Stimulated activated CD4-positive, alpha-beta T cell treated with anti-CD3 and anti-CD28 coated beads, Interleukin-2, amount 100 ng/mL, for 4 hours (primary cell): ENCODE measurements around the gene FSTL5.

Experiments used
- DNase-seq: peaks from one replicate; pipeline ENCODE4 v3.0.0-alpha.2; 2020; ENCODE audit warnings: low read depth

The FSTL5 gene

DNA sequence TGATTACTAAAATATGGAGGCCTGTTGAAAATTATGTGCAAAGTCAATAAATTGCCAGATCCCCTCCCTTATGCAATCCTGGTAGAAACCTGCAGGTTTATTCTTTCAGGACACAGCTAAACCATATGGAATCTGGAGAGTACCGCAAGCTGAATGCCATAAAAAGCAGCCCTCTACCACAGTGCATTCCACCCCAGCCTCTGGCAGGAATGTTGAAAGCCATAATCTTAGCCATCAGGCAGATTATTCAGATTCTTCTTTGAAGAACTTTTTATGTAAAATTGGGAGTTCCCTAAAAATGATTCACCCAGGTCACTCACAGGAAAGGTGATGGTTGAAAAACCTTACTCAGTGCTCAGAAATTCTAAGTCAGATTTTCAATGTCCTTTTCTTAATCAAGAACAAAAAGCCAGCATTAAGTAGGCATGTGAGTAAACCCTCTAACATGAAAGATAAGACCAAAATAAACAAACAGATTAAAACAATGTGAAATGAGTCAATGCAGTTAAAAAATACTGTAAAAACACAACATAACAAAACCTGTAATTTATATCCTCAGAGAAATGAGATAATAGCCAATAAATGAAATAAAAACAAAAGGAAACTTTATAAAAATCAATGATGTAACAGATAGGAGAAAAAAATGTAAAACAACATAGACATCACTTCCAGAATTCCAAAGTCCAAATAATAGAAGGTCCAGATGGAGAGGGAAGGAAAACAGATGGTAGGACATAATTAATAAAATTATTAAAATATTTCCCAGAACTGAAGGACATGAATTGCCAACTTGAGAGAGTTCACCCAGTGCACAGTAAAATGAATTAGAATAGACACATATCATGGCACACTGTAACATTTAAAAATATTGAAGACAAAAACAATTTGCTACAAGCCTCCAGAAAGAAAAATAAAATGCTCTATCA is 226.9 kb downstream of the FSTL5 start:
- no peak for DNase-seq

GRCh38 chr4:161931089-161931488 is 232.7 kb downstream of the FSTL5 start:
- DNase-seq: no peak

GRCh38 chr4:161929956-161930355 is 233.8 kb downstream of the FSTL5 start:
- DNase-seq: no peak

DNA sequence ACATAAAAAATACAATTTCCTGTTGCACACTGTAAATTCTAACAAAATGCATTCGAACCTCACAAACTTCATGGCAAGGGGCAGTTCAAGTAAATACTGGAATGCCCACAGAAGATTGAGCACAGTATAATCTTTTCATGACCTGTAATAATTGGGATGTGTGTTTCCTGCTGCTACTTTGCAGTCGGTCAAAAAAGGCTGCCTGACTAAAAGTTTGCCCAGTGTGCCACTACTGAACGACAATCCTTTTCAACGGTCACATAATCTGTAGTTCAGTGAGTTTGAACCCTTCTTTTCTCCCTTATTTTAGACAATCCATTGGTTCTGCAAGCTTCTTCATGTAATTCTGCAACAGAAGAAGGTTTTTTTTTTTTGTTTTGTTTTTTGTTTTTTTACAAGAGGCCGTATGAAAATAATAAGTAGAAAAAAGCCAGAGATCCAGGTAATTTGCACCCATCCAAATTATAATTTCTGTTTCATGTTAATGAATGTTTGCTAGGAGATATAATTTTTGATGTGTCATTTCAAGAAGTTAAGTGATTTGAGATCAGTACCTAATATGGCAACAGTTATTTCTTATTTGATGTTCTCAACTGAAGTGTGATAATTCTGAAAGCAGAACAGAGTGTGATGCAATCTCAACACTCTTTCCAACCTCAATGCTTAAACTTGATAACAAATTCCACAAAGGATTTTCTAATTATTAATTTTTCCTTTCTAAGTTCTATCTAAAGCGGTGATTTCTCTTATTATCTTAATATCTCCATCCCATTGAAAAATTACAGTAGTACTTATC is 237.6 kb downstream of the FSTL5 start:
- no peak for DNase-seq

DNA sequence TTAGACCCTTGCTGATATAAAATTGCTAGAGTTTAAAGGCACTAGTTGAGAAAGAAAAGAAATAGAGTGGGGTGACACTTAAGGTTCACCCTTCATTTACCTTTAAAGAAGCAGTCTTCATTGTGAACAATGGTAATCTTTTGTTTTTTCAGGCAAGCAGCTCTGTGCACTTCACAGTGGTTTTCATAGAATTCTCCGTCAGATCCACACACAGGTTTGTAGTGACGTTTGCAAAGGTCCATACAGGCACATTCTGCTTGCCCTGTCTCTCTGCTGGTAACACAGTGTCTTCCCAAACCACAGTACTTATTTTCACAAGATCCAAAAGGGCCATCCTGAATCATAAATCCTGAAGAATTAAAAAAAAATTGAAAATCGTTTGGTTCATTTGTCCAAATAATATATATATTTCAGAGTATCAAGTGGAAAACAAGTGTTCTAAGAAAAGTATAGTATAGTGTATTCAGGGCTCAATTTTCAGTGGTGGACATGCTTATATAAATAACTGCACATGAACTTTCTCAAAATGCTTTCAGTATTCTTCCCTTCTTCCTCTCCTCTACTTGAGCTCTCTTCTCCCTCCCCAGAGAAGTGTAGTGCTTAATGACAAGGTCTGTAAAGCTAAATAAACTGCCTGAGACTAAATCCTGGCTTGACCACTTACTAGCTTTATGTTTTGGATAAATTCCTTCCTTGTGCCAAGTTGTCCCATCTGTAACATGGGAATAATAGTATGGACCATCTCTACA is 243.3 kb downstream of the FSTL5 start:
- DNase-seq: no peak

DNA sequence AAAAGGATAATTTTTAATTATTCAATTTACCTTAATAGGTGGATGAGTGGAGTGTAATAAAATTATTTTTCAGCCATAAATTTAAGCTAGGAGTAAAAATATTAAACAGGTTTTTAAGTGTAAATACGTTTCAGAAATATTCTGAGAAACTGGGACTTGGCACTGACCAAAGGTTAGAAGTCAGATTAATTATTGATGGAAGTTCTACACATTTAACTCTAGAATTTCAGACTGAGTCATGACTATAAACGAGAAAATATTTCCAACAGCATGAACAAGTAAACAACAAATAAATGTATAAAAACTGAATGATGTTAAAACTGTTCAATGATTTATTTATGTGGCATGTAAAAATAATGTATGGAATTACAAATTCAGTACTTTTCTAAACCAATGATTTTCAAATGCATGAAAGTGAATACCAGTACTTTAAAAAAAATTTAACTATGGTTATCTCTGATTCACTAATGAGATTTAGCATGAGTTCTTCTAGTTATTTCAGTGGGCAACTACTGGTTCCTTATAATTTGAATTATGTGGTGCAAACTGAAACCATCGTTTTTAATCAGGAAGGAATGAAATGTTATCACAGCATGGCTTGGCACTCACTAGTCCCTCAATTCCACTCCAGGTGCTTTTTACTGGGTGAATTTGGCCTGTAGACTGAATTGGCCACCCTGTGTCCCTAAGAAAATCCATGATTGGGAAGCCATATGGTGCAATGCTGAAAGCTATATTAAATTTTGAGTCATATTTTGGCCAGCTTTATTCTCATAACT is 244.2 kb downstream of the FSTL5 start:
- no peak for DNase-seq

DNA sequence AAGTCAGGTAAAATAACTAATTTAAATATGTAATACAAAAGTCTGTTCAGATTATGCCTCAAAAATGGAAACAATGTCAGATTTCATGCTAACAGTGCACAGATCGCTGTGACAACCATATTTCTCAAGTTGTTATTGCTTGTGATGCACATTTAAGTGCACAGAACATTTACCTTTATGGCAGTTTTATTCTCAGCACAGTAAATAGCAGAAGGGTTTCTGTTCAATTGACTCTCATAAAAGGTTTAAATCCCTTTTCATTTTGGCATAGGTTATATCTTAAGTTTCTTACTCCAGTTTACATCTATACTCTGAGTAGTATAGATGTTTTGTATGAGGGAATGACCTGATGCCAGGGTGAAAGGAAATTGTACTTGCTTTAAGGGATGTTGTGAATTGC is 247.8 kb downstream of the FSTL5 start:
- DNase-seq: no peak

DNA sequence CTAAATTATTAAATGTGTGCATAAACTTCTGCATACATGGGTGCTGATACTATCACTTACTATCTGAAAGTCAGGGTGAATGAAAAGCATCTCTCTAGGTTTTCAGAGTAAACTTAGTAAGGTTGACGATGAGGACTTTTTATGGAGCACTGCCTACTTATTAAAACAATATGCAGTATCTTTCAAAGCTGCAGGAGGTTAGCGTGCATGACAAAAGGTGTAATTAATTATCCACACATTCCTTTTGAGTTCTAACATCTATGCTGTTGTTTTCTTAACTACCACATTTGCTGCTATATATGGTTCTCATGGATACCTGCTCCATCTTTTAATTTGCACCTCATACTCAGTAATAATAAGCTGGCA is 256.2 kb downstream of the FSTL5 start:
- no peak for DNase-seq

GRCh38 chr4:161906836-161907589 is 256.8 kb downstream of the FSTL5 start:
- DNase-seq: no peak

- DNase-seq: no peak
These were observed 263.7 kb downstream of the FSTL5 start for GRCh38 chr4:161900110-161900509.

DNA sequence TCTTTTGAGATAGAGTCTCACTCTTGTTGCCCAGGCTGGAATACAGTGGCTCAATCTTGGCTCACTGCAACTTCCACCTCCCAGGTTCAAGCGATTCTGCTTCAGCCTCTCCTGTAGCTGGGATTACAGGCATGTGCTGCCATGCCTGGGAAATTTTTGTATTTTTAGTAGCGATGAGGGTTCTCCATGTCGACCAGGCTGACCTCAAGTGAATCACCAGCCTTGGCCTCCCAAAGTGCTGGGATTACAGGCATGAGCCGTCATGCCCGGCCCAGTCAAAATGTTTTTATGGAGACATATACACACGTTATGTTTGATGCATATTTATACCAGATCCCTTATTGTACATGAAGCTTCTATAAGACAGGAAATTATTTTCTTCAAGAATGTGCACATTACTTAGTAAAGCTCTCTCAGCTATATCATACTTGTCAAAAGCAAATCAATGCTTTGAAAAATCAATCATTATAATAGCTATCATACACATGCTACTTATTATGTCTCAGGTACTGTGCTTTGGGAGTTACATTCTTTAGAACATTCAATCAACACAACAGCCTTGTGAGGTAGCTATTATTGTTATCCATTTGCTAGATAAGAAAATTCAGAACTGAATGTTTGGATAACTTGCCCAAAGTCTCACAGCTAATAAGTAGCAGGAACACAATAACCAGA is 269.2 kb downstream of the FSTL5 start:
- DNase-seq: no peak

GRCh38 chr4:161894014-161894413 is 269.8 kb downstream of the FSTL5 start:
- no peak for DNase-seq

DNA sequence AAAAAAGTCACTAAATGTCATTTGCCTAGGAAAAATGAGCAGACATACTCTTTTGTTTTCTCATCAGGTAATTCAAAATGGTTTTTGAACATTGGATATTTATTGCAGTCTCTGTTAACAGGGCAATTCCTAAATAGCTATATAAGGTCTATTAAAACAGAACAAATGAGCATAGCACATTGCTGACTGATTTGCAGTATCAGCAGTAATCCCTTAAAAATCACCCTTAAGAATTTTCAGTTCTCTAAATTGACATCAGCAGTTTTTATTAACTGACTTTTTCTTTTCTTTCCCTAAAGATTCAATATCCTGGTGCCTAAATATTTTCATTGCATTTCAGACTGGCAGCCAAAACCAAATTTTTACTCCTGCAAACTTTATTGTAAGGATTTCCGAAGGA is 270.2 kb downstream of the FSTL5 start:
- DNase-seq: no peak

- no peak for DNase-seq
These were observed 270.8 kb downstream of the FSTL5 start for GRCh38 chr4:161892951-161893350.

DNA sequence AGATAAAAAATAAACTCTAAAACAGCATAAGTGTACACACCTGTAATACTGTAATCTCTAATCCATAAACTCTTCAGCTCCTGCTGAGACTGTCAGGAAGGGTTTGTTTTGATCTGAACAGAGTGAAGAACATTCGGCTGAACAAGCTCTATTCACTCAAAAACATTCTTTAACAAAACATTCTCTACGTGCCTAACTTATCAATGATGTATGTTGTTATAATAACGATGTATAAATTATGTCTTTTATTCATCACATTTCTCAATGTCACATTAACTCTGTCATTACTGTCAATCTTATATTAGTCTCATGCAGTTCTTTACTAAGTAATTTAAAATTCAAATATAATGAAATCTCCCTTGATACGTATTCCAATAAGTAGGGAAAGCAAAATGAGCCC is 280.6 kb downstream of the FSTL5 start:
- DNase-seq: no peak

DNA sequence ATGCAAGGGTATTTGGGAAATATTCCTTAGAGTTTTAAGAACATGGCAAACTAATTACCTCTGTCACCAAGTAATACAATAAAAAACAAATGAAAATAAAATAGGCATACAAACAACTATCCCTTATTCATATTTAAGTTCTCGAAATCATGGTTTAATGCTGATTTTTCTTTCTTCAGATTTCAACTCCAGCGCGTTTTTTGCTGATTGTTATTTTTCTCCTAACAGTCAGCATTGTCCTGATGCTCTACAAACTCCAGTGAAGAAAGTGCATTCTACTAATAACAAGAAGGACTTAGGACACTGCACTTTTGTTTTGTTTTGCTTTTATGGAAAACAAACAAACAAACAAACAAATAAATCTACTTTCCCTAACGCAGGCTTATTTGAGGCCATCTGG is 282.4 kb downstream of the FSTL5 start:
- no peak for DNase-seq

- no peak for DNase-seq
These were observed 294.3 kb downstream of the FSTL5 start for GRCh38 chr4:161869511-161869910.

GRCh38 chr4:161856711-161857326 is 307.0 kb downstream of the FSTL5 start:
- no peak for DNase-seq

DNA sequence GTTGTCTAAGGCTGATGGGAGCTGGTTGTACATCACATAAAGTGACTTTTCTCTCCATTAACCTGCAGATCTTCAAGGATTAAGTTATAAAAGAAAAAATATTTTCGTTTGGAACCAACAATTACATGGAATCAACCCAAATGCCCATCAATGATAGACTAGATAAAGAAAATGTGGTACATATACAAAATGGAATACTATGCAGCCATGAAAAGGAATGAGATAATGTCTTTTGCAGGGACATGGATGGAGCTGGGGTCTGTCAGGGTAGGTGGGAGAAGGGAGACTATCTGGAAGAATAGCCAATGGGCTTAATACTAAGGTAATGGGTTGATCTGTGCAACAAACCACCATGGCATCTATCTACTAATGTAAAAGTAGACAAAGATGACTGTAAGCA is 313.2 kb downstream of the FSTL5 start:
- no peak for DNase-seq

- no peak for DNase-seq
These were observed 322.0 kb downstream of the FSTL5 start for GRCh38 chr4:161841759-161842158.
